PC-3 (cell line): ENCODE data around the gene ARFGAP3.

Source experiments
- CTCF ChIP-seq: fragments of 300-600 bp; sonication (generic); conservative IDR thresholded peaks from 2 replicates; pipeline ENCODE4 v1.5.1; 2017; ENCODE audit warnings: antibody characterized with exemption, low read depth, mild to moderate bottlenecking, low read length
- EZH2phosphoT487 ChIP-seq: fragments of 300-600 bp; sonication (generic); IDR thresholded peaks from 2 replicates; pipeline ENCODE4 v1.6.1; 2018; ENCODE audit warnings: mild to moderate bottlenecking, antibody characterized with exemption, low read length, borderline replicate concordance

GRCh38 chr22:42877158-42877557 lies 20.1 kb upstream of the ARFGAP3 start:
- TF ChIP-seq CTCF (no peak), EZH2phosphoT487 (no peak)
